C4-2B (cell line): ENCODE data around the gene MOB2.

Experiments used
- H3K27ac ChIP-seq: fragments of 450-650 bp; 2 replicates; pipeline ENCODE4 v1.5.1; 2017
- ZFX ChIP-seq: fragments of 450-650 bp; IDR thresholded peaks from 2 replicates; pipeline ENCODE4 v1.6.1; 2017
- TF ChIP-seq, protein P1 (sequence below): fragments of 450-650 bp; conservative IDR thresholded peaks from 2 replicates; pipeline ENCODE4 v1.5.1; 2017; ENCODE audit warnings: mild to moderate bottlenecking

MOB2 gene

DNA sequence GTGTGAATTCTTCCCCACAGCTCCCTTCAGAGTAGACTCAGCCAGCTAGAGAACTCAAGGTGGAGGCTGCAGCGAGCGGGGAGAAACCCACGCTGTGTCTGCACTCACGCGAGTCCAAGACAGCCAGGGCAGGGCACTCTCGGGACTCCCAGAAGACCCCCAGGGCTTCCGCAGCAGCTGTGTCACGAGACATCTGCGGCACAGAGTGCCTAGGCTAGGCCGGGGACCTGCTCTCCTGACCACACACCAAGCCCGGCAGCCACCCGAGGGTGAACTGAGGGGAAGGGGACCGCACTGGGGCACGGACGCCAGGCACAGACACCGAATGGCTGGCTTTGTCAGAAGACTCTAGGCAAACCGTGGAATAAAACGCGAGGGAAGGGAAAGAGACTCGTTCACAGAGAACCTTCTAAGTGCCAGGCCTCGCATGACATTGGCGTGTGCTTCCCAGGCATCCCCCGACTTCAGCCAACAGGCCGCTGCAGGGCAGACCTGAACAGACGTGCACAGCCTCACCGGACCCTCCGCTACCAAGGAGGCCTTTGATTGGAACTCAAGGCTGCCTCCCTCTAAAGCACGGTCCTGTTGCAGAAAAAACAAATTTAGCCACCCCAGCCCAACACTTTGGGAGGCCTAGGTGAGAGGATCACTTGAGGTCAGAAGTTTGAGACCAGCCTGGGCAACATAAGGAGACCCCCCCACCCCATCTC lies 18.2 kb upstream of the MOB2 start:
- no peak overlapping the region; the same call in 1 of the 2 replicates for H3K27ac ChIP-seq

GRCh38 chr11:1504138-1504537 lies 17.6 kb upstream of the MOB2 start:
- H3K27ac ChIP-seq, result peak overlapping the region; percentile 72

More for the DNA sequence above, 18.2 kb upstream of the MOB2 start:
- TF ChIP-seq, protein P1, sequence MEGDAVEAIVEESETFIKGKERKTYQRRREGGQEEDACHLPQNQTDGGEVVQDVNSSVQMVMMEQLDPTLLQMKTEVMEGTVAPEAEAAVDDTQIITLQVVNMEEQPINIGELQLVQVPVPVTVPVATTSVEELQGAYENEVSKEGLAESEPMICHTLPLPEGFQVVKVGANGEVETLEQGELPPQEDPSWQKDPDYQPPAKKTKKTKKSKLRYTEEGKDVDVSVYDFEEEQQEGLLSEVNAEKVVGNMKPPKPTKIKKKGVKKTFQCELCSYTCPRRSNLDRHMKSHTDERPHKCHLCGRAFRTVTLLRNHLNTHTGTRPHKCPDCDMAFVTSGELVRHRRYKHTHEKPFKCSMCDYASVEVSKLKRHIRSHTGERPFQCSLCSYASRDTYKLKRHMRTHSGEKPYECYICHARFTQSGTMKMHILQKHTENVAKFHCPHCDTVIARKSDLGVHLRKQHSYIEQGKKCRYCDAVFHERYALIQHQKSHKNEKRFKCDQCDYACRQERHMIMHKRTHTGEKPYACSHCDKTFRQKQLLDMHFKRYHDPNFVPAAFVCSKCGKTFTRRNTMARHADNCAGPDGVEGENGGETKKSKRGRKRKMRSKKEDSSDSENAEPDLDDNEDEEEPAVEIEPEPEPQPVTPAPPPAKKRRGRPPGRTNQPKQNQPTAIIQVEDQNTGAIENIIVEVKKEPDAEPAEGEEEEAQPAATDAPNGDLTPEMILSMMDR, result no peak
- no peak for TF ChIP-seq ZFX

GRCh38 chr11:1503708-1504104 lies 17.1 kb upstream of the MOB2 start:
- peak overlapping the region; percentile 72 for H3K27ac ChIP-seq
- TF ChIP-seq, protein P1, result no peak
- TF ChIP-seq ZFX, result no peak

More at GRCh38 chr11:1504138-1504537, 17.6 kb upstream of the MOB2 start:
- TF ChIP-seq ZFX, result no peak
- TF ChIP-seq, protein P1, result no peak

GRCh38 chr11:1502954-1503707 lies 16.6 kb upstream of the MOB2 start:
- peak overlapping the region; percentile 72 for H3K27ac ChIP-seq
- TF ChIP-seq ZFX, result no peak
- TF ChIP-seq, protein P1, result no peak

GRCh38 chr11:1502168-1502953 lies 15.8 kb upstream of the MOB2 start:
- TF ChIP-seq, protein P1, result no peak
- TF ChIP-seq ZFX, result no peak
- peak overlapping the region; percentile 72 for H3K27ac ChIP-seq

GRCh38 chr11:1501421-1502167 lies 15.0 kb upstream of the MOB2 start:
- no peak for TF ChIP-seq ZFX
- TF ChIP-seq, protein P1, result no peak
- no peak overlapping the region; the same call in 1 of the 2 replicates for H3K27ac ChIP-seq
